ENCODE measurements around the gene PGLYRP2. TPM values are rescaled to one million over a fixed set of nuclear protein-coding genes. Genes with fewer than 3 reads are reported as not detected.

PGLYRP2 gene
- total RNA-seq, 1 experiment from 2014 or later, result not detected

DNA sequence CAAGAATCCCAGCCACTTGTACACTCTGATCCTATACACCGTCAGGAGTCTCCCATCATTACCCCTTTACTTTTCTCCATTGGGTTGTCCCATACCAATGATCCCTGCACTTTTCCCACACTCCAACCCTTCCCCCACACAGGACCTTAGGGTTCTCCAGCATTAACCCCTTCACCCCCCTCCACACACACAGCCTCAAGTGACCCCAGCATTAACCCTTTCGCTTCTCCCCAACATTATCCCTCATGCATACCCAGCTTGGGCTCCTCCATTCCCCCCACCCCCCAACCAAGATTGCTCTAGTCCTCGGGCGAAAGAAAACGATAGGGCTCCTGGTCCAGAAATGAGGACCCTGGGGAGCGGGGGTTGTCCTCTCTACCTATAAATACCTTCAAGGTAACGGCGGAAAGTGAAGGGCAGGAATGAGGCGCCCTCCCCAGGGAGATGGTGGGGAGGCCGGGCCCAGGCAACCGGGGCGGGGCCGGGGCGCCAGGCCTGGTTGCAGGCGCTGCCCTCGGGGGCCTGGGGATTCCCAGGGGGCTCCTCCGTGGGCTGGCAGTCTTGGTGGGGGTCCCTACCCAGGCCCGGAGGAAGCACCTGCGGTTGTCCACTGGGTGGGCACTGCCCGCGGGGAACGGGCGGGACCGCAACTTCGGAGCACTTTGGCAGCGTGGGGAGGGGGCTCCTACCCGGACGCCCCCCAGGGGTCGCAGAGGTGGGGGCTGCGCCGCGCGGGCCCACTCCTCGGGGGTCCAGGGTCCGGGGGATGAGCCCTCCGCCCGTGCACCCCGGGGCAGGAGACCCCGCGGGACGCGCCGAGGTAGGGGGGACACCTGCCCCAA lies 30.3 kb downstream of the PGLYRP2 start:
- Histone ChIP-seq H3K36me3 (ENCODE audit: control insufficient read depth, insufficient read depth, low read length) (no peaks in the 10 kb centered on the region), H3K4me1 (0 out of 2 replicates have a peak, but pooled peaks cover 7% of the 10 kb centered on the region), H3K4me3 (ENCODE audit: low read depth, low read length) (peak overlapping the region; percentile 74), H3K9me3 (no peaks in the 10 kb centered on the region), H3K27me3 (replicated peaks; ENCODE audit: control insufficient read depth, insufficient read depth, low read length) (no peaks in the 10 kb centered on the region)
- no peaks in the 10 kb centered on the region for H3K9me3 Mint-ChIP-seq (ENCODE audit: unreplicated experiment)
- ChIA-PET CTCF (no interaction called here), POLR2A (no interaction called here)
- BruUV-seq (replicated peaks), result no TSS peak
- intact Hi-C loops (cut with micrococcal nuclease; ENCODE audit: unreplicated experiment), result loop anchor here (1.0 kb wide), 1 partner anchor 30 kb away; no protein-coding TSS in a partner anchor
- TF ChIP-seq, protein P1, sequence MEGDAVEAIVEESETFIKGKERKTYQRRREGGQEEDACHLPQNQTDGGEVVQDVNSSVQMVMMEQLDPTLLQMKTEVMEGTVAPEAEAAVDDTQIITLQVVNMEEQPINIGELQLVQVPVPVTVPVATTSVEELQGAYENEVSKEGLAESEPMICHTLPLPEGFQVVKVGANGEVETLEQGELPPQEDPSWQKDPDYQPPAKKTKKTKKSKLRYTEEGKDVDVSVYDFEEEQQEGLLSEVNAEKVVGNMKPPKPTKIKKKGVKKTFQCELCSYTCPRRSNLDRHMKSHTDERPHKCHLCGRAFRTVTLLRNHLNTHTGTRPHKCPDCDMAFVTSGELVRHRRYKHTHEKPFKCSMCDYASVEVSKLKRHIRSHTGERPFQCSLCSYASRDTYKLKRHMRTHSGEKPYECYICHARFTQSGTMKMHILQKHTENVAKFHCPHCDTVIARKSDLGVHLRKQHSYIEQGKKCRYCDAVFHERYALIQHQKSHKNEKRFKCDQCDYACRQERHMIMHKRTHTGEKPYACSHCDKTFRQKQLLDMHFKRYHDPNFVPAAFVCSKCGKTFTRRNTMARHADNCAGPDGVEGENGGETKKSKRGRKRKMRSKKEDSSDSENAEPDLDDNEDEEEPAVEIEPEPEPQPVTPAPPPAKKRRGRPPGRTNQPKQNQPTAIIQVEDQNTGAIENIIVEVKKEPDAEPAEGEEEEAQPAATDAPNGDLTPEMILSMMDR (IDR thresholded peaks at IDR 0.05; ENCODE audit: insufficient read depth in 1 of 2, low read depth in 1 of 2, low read length in 1 of 2, severe bottlenecking in 1 of 2, unreplicated experiment in 1 of 2), result no peak
- peak overlapping the region; percentile 24 for H3K27ac Mint-ChIP-seq (ENCODE audit: unreplicated experiment)
- DNase-seq, result peak; percentile 21 to 47
- H3K36me3 Mint-ChIP-seq (ENCODE audit: insufficient read depth, unreplicated experiment), result peaks cover 5% of the 10 kb centered on the region
- H3K4me3 Mint-ChIP-seq (ENCODE audit: unreplicated experiment), result peak overlapping the region; percentile 54
- peaks cover 16% of the 10 kb centered on the region for H3K4me1 Mint-ChIP-seq (ENCODE audit: low read depth, unreplicated experiment)
- H3K27me3 Mint-ChIP-seq (ENCODE audit: insufficient read depth, unreplicated experiment), result no peaks in the 10 kb centered on the region

DNA sequence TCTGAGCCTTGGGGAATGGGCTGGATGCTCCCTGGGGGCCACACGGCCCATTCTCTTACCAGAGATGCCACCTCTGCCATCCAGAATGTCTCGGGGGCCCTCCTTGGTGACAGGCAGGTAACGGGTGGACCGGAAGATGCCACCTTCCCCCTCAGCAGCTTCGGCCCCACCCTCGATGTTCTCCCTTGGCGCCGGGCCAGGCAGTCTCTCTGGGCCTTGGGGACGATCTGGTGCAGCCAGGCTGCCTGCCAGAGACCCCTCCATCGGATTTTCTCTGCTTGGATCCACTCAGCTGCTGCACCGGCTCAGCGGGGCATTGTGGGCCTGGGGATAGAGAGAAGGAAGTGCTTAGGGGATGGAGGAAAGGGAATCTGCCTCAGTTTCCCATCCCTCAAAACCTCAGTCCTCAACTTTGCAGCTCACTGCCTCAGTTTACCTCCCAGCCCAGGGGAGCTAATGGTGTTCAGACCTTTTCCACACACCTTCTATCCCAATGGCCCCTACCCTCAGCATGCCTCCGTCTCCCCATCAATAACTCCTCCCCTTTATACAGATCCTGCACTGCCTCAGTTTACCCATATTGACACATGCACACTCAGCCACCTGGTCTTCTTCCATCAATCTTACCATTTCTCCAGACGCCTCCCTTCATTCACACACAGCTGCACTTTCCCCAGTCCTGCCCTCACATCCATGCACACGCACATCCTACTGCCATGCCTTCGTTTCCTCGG lies 31.1 kb downstream of the PGLYRP2 start:
- no peak for DNase-seq
- intact Hi-C loops (cut with micrococcal nuclease; ENCODE audit: unreplicated experiment), result no loop called here
- peaks cover 16% of the 10 kb centered on the region for H3K4me1 Mint-ChIP-seq (ENCODE audit: low read depth, unreplicated experiment)
- TF ChIP-seq, protein P1 (IDR thresholded peaks at IDR 0.05; ENCODE audit: insufficient read depth in 1 of 2, low read depth in 1 of 2, low read length in 1 of 2, severe bottlenecking in 1 of 2, unreplicated experiment in 1 of 2), result no peak
- H3K4me3 Mint-ChIP-seq (ENCODE audit: unreplicated experiment), result no peak overlapping the region
- ChIA-PET CTCF (interaction anchor here (0.6 kb wide), 1 partner anchor 25 kb away, joined by 3 read pairs; no protein-coding TSS in a partner anchor), POLR2A (no interaction called here)
- no peaks in the 10 kb centered on the region for H3K27me3 Mint-ChIP-seq (ENCODE audit: insufficient read depth, unreplicated experiment)
- H3K27me3 ChIP-seq (replicated peaks; ENCODE audit: control insufficient read depth, insufficient read depth, low read length), result no peaks in the 10 kb centered on the region
- BruUV-seq (replicated peaks), result no TSS peak
- peaks cover 5% of the 10 kb centered on the region for H3K36me3 Mint-ChIP-seq (ENCODE audit: insufficient read depth, unreplicated experiment)
- H3K27ac Mint-ChIP-seq (ENCODE audit: unreplicated experiment), result no peak overlapping the region
- peak overlapping the region; percentile 74; the same call in 1 of the 2 replicates for H3K4me3 ChIP-seq (ENCODE audit: low read depth, low read length)
- 0 out of 2 replicates have a peak, but pooled peaks cover 7% of the 10 kb centered on the region for H3K4me1 ChIP-seq
- no peaks in the 10 kb centered on the region for H3K9me3 Mint-ChIP-seq (ENCODE audit: unreplicated experiment)
- H3K9me3 ChIP-seq, result no peaks in the 10 kb centered on the region
- no peaks in the 10 kb centered on the region for H3K36me3 ChIP-seq (ENCODE audit: control insufficient read depth, insufficient read depth, low read length)

DNA sequence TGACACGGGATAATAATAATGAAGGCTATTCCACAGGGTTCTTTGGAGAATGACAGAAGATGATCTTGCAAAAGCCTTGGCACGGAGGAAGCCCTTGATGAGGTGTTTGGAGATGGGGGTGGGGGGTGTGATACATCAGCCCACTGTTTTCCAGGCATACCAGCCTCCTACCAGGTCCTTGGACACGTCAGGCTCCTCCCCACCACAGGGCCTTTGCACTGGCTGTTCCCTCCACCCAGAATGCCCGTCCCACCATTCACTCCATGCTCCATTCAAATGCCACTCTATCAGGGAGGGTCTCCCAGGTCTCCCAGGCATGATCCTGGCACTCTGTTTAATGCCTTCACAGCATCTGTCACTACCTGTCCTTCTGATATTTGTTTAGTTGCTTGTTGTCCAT lies 32.2 kb downstream of the PGLYRP2 start:
- no peaks in the 10 kb centered on the region for H3K9me3 Mint-ChIP-seq (ENCODE audit: unreplicated experiment)
- H3K9me3 ChIP-seq, result no peaks in the 10 kb centered on the region
- no peaks in the 10 kb centered on the region for H3K27me3 ChIP-seq (replicated peaks; ENCODE audit: control insufficient read depth, insufficient read depth, low read length)
- no peak overlapping the region for H3K27ac Mint-ChIP-seq (ENCODE audit: unreplicated experiment)
- no peaks in the 10 kb centered on the region for H3K27me3 Mint-ChIP-seq (ENCODE audit: insufficient read depth, unreplicated experiment)
- no peak for DNase-seq
- no peak overlapping the region for H3K4me3 ChIP-seq (ENCODE audit: low read depth, low read length)
- no peak overlapping the region for H3K4me3 Mint-ChIP-seq (ENCODE audit: unreplicated experiment)
- 0 out of 2 replicates have a peak, but pooled peaks cover 7% of the 10 kb centered on the region for H3K4me1 ChIP-seq
- ChIA-PET POLR2A (no interaction called here), CTCF (no interaction called here)
- H3K36me3 Mint-ChIP-seq (ENCODE audit: insufficient read depth, unreplicated experiment), result peaks cover 5% of the 10 kb centered on the region
- H3K36me3 ChIP-seq (ENCODE audit: control insufficient read depth, insufficient read depth, low read length), result no peaks in the 10 kb centered on the region
- intact Hi-C loops (cut with micrococcal nuclease; ENCODE audit: unreplicated experiment), result no loop called here
- peaks cover 16% of the 10 kb centered on the region for H3K4me1 Mint-ChIP-seq (ENCODE audit: low read depth, unreplicated experiment)
- TF ChIP-seq, protein P1 (IDR thresholded peaks at IDR 0.05; ENCODE audit: insufficient read depth in 1 of 2, low read depth in 1 of 2, low read length in 1 of 2, severe bottlenecking in 1 of 2, unreplicated experiment in 1 of 2), result no peak
- no TSS peak for BruUV-seq (replicated peaks)
